ENCODE measurements around the gene AGTR1.

Gene AGTR1

GRCh38 chr3:148697306-148698189 is at the start of gene AGTR1:
Gene AGTR1, plus strand, starts transcription at chr3:148697903. Its CDS starts 43,133 bp downstream, at chr3:148741036.
- DNase-seq, result no peak

- no peak for DNase-seq
Measured at GRCh38 chr3:148648685-148649352, 48.9 kb upstream of the AGTR1 start.

- DNase-seq, result no peak
Measured at GRCh38 chr3:148651549-148651948, 46.2 kb upstream of the AGTR1 start.

- DNase-seq, result no peak
Measured at GRCh38 chr3:148654433-148654832, 43.3 kb upstream of the AGTR1 start.

- DNase-seq, result no peak
Measured at GRCh38 chr3:148657470-148657869, 40.2 kb upstream of the AGTR1 start.

- DNase-seq, result no peak
Measured at GRCh38 chr3:148659512-148659911, 38.2 kb upstream of the AGTR1 start.

- DNase-seq, result no peak
Measured at GRCh38 chr3:148680289-148680688, 17.4 kb upstream of the AGTR1 start.

- DNase-seq, result no peak
Measured at GRCh38 chr3:148681080-148681479, 16.6 kb upstream of the AGTR1 start.

GRCh38 chr3:148682997-148683396 is 14.7 kb upstream of the AGTR1 start:
- no peak for DNase-seq

GRCh38 chr3:148694116-148694515 is 3.6 kb upstream of the AGTR1 start:
- no peak for DNase-seq

GRCh38 chr3:148698190-148698810 is 597 bp downstream of the AGTR1 start:
- no peak for DNase-seq

GRCh38 chr3:148705314-148705713 is 7.6 kb downstream of the AGTR1 start:
- no peak for DNase-seq

GRCh38 chr3:148707601-148708380 is 10.1 kb downstream of the AGTR1 start:
- DNase-seq, result no peak

GRCh38 chr3:148708409-148708808 is 10.7 kb downstream of the AGTR1 start:
- DNase-seq, result no peak

- no peak for DNase-seq
Measured at GRCh38 chr3:148709560-148710253, 12.0 kb downstream of the AGTR1 start.

- no peak for DNase-seq
Measured at GRCh38 chr3:148710665-148711064, 13.0 kb downstream of the AGTR1 start.

GRCh38 chr3:148711981-148712666 is 14.4 kb downstream of the AGTR1 start:
- DNase-seq, result no peak

GRCh38 chr3:148714521-148714920 is 16.8 kb downstream of the AGTR1 start:
- DNase-seq, result no peak

- DNase-seq, result no peak
Measured at GRCh38 chr3:148716657-148717056, 19.0 kb downstream of the AGTR1 start.

- no peak for DNase-seq
Measured at GRCh38 chr3:148717885-148718561, 20.3 kb downstream of the AGTR1 start.
